Stimulated activated CD8-positive, alpha-beta memory T cell treated with anti-CD3 and anti-CD28 coated beads, Interleukin-12 subunit alpha, Interleukin-12 subunit beta, amount 100 ng/mL, for 24 hours (primary cell): Measurements from ENCODE around the gene CD14.
"Not testable (repeated sequence)": the region's sequence is repeated elsewhere in the genome, so short reads cannot be mapped to it uniquely, and the experiment has no call there.

Source experiments
- DNase-seq: peaks from one replicate; pipeline ENCODE4 v3.0.0-alpha.2; 2020; ENCODE audit errors: extremely low read depth

Gene CD14

GRCh38 chr5:140635291-140636257, 2.6 kb upstream of the CD14 start:
- DNase-seq = no peak

- no peak for DNase-seq
Measured at GRCh38 chr5:140634103-140634502, 1.1 kb upstream of the CD14 start.

GRCh38 chr5:140633501-140633900, 526 bp upstream of the CD14 start:
- DNase-seq = no peak

- no peak for DNase-seq
Measured at GRCh38 chr5:140632366-140633020, 482 bp downstream of the CD14 start.

GRCh38 chr5:140631831-140632365, 1.1 kb downstream of the CD14 start:
- DNase-seq = no peak

- no peak for DNase-seq
Measured at GRCh38 chr5:140631036-140631417, 1.9 kb downstream of the CD14 start.

GRCh38 chr5:140630292-140631035, 2.5 kb downstream of the CD14 start:
- no peak for DNase-seq

GRCh38 chr5:140628711-140629110, 4.3 kb downstream of the CD14 start:
- DNase-seq = no peak

GRCh38 chr5:140627972-140628371, 5.0 kb downstream of the CD14 start:
- no peak for DNase-seq

- not testable (repeated sequence) for DNase-seq
Measured at GRCh38 chr5:140624886-140625285, 8.1 kb downstream of the CD14 start.

GRCh38 chr5:140623061-140623460, 9.9 kb downstream of the CD14 start:
- DNase-seq = not testable (repeated sequence)

- no peak for DNase-seq
Measured at GRCh38 chr5:140622301-140622700, 10.7 kb downstream of the CD14 start.

GRCh38 chr5:140611020-140611521, 21.9 kb downstream of the CD14 start:
- no peak for DNase-seq

GRCh38 chr5:140609126-140609525, 23.8 kb downstream of the CD14 start:
- DNase-seq = no peak

GRCh38 chr5:140608722-140609121, 24.3 kb downstream of the CD14 start:
- DNase-seq = no peak

GRCh38 chr5:140607031-140607430, 25.9 kb downstream of the CD14 start:
- no peak for DNase-seq

- no peak for DNase-seq
Measured at GRCh38 chr5:140605879-140606278, 27.1 kb downstream of the CD14 start.

GRCh38 chr5:140603734-140604133, 29.2 kb downstream of the CD14 start:
- DNase-seq = no peak

- DNase-seq = not testable (repeated sequence)
Measured at GRCh38 chr5:140603446-140603698, 29.6 kb downstream of the CD14 start.

GRCh38 chr5:140602147-140602546, 30.8 kb downstream of the CD14 start:
- no peak for DNase-seq

GRCh38 chr5:140600096-140600495, 32.9 kb downstream of the CD14 start:
- no peak for DNase-seq

GRCh38 chr5:140598836-140599235, 34.1 kb downstream of the CD14 start:
- DNase-seq = no peak
